RKO (cell line): ENCODE results near the gene ABCA13.

Source experiments
- DNase-seq: peaks from one replicate; pipeline ENCODE4 v3.0.0-alpha.2; 2016; ENCODE audit warnings: low spot score

The ABCA13 gene

DNA sequence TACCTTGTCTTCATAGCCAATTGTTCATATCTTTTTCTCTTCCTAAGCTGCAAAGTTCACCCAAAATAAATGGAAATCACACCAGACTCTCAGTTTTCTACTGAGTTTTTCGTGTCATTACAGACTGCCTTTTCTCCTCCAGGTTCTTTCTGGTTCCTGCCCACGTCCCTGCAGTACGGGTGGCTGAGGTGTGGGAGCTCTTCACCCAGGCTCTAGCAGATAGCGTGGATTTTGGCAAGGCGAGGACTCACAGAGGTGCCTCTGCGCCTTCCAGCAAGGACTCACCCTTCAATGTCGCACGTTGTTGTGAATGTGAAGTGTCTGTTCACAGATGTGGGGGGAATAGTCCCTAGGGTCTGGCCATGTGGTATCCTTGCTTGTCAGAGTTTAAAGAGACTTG is 71.6 kb downstream of the ABCA13 start:
- no peak for DNase-seq

DNA sequence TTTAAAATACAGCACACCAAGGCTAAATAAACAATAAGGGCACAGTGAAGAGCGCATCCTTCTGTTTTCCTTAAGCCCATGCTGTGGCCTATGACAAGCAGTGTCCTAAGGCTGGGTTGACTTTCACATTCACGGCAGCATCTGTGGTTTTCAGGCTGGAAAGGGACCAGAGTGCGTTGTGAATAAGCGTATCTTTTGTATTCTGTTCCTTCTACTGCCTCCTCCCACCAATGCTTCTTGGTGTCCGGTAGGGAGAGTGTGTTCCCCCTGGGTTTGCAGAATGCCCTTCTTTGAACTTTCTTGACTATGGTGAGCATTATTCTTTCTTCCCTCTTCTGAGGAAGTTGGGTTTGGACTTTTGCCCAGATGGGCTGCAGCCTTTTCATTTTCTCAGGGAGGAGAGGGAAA is 73.6 kb downstream of the ABCA13 start:
- no peak for DNase-seq

DNA sequence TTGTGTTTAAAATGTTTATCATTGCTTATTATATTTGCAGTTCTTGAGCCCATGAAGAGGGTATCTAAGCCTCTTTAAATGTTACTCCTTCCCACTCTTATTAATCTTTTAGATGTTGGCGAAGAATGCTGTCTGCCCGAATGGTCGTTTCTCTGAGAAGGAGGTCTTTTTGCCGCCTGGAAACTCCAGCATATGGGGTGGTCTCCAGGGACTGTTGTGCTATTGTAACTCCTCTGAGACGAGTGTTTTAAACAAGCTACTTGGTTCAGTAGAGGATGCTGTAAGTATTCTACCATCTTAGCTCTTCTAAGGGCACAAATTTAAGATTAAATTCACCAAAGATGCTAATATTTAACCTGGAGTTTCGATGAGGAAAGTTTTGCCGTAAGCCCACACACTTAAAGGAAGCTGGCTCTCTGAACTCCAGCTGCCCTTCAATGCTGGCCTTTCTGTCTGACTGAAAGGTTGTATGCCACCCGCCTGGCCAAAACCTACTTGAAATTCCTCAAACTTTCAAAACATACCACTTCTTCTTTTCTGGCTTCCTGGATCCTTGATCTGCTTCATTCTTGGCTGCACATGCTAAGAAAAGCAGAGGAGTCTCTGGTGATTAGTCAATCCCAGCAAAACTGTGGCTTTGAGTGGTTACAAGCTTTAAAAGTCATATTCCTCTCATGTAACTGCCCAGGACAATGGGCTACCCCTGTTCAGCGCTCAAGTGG is 74.7 kb downstream of the ABCA13 start:
- no peak for DNase-seq

DNA sequence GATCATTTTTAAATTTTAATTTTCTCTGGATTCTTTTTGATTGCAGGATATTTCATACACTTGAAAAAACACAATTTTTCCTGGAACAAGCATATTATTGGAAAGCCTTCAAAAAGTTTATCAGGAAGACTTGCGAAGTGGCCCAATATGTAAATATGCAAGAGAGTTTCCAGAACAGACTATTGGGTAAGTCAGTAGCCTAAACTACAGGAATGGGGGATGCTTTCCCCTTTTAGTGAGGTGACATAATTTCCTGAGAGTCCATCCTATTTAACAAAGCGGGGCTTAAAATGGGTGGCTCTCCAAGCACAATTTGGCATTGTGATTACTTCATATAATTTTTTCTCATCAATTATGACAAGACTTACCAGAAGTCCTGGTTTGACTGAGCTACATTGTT is 77.9 kb downstream of the ABCA13 start:
- DNase-seq = no peak

DNA sequence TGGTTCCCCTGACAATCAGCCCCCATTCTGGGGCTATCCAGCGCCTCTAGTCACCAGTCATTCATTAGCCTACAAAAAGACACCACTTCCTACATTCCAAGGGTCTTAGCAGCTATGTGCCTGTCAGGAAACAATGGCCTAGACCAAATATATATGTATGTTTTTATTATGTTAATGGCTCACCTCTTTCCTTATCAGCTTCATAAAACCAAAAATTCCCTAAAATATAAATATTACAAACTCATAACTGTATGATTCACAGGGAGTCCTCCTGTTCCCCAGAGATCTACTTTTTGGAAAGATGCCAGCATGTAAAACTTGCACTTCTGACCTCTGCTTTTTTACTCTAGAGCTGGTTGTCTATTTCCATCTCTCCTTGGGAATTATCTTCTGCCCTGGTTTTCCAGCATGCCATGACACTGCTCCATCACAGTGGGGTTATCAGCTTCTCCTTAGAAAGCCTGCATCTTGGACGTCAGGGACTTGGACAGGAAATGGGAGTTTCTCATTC is 79.2 kb downstream of the ABCA13 start:
- no peak for DNase-seq

DNA sequence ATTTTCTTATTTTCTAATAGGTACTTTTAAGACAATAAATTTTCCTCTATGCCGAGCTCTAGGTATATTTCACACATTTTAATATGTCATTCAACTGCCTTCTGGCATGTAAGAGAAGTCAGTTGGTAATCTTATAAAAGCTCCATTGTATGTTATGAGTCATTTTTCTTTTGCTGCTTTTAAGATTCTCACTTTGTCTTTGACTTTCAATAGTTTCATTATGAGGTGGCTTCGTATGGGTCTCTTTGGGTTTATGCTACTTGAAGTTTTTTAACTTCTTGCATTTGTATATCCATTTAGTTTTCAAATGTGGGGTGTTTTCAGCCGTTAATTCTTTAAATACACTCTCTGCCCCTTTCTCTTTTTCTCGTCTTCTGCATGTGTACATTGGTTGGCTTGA is 80.5 kb downstream of the ABCA13 start:
- no peak for DNase-seq

DNA sequence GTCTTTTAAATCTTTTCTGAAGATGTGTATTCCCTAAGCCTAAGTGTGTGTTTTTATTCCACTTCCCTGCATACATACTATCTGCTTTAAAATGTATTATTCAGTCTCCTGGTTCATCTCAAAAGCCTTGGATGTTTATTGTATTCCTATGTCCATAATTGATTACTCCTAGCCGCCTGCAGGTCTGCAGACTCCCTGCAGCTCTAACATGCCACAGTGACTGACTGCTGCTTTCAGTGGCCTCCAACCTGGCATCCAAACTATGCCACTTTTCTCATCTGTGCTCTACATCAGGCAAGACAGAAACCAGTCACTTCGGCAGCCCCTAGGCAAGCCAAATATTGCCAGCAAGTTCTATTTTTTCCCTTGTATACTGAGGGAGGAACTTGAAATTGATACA is 81.7 kb downstream of the ABCA13 start:
- no peak for DNase-seq

DNA sequence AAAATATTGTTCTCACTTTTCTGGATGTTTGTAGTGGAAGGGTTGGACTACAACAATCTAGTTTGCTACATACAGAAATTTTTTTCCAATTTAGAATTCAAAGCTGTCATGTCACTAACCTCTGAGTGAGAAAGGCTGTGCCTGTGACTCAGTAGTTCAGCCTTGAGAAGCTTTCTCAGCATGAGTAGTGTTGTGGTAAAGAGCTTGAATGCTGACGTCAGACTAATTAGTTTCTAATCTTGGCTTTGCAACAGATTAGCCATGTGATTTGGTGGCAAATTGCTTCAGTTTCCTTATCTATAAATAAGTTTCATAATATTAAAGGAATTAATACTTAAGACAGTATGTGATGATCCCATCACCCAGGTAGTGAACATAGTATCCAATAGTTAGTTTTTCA is 83.8 kb downstream of the ABCA13 start:
- peak; percentile 55 for DNase-seq

DNA sequence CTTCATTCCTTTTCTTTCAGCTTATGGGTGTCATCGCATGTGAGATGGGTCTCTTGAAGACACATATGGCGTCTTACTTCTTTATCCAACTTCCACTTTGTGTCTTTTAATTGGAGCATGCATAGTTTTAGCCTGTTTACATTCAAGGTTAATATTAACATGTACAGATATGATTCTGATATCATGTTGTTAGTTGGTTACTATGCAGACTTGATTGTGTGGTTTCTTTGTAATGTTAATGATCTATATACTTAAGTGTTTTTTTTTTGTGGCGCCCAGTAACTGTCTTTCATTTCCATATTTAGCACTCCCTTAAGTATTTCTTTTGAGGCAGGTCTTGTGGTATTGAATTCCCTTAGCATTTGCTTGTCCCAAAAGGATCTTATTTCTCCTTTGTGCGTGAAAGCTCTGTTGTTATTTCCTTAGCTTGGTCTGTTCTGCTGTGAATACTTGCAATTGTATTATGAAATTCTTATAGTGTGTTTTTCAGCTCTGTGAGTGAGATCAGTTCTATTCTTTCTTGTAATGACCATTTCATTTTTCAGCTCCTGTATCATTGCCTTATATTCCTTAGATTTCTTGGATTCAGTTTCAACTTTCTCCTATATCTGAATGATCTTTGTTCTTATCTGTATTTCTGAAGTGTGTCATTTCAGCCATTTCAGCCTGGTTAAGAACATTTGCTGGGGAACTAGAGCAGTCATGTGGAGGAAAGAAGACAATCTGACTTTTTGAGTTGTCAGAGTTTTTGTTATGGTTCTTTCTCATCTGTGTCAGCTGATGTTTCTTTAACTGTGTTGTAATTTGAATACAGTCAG is 88.4 kb downstream of the ABCA13 start:
- DNase-seq = no peak

DNA sequence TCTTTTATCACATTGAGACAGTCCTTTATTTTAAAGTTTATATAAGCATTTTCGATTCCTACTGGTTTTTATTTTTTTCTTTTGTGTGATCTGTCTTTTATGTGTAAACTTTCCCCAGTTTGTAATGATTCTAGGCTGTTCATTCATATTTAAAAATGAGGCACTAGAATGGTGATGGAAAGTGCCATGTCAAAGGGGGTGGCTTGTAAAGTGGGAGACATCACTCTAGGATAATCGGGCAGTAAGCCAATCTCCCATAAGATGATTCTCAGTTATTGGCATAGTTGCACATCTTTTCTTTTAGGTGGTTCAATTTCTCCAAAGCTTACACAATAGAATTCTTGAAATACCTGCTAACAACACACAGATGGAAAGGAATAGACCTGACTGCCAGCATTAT is 90.4 kb downstream of the ABCA13 start:
- no peak for DNase-seq

DNA sequence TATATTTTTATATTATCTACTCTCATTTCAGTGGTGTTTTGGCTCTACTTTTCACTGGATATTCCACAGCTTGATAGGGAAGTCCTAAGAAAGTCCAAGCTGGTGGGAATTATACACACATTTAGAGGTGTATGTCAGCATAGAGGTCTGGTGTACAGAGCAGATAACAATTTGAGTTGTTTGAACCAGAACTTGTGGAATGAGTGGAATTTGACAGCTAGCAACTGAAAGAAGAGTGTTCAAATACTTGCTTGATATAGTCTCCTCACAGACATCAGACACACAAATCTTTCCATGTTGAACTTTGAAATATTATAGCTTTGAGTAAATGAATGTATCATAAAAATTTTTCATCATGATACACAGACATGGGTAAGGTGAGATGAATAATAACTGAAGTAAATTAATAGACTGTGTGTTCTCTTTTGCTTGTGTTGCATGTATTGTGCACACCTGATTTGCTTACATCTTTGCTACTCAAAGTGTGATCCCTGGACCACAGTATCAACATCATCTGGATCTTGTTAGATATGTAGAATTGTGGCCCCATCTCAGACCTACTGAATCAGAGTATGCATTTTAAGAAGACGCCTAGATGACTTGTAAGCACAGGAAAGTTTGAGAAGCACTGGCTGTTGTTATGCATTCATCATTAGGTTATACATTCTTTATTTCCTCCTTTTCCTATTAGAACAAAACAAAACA is 91.5 kb downstream of the ABCA13 start:
- DNase-seq = no peak

DNA sequence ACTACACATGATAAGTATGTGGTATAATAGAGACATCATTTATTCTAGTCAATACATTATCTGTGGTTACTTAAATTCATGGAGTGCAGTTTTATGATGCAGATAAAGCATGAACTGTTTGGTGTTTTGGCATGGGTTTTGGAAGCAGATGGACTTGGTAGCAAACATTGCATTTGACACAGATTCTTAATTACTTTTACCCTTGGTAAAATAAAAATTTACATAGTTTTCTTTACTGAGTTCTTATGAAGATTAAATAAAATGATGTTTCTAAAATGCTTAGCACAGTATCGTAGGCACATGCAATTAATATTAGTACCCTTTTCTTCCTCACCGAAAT is 92.0 kb downstream of the ABCA13 start:
- DNase-seq = no peak

DNA sequence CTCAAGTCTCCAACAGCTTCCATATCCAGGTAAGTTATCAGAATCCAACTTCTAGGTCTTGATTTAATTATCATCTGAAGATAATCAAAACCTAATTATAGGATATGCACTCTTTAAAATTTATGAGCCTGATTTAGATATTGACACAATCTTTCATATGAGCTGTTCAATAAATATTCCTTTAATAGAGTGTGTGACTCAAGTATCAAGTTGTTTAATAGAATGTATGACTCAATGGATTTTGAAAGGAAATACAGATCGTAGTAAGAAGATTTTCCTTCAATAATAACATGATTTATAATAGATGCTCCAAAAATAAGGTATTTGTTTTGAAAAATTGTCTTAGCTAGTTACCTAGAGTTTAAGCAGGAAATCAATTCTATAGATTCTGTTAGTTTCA is 97.8 kb downstream of the ABCA13 start:
- no peak for DNase-seq

DNA sequence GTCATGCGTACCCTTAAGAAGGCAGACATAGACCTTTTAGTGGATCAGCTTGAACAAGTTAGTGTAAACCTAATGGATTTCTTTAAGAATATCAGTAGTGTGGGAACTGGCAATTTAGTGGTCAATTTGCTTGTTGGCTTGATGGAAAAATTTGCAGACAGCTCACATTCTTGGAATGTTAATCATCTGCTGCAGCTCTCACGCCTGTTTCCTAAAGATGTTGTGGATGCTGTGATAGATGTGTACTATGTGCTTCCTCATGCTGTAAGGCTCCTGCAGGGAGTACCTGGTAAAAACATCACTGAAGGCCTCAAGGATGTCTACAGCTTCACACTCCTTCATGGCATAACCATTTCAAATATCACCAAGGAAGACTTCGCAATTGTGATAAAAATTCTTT is 103.4 kb downstream of the ABCA13 start:
- DNase-seq = no peak

DNA sequence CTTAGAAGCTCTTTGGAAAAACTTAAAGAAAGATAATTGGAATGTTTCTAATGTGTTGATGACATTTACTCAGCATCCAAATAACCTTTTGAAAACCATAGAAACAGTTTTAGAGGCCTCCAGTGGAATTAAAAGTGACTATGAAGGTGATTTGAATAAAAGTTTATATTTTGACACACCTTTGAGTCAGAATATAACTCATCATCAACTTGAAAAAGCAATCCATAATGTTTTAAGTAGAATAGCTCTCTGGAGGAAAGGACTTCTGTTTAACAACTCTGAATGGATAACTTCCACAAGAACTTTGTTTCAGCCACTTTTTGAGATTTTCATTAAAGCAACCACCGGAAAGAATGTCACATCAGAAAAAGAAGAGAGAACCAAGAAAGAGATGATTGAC is 108.2 kb downstream of the ABCA13 start:
- no peak for DNase-seq

DNA sequence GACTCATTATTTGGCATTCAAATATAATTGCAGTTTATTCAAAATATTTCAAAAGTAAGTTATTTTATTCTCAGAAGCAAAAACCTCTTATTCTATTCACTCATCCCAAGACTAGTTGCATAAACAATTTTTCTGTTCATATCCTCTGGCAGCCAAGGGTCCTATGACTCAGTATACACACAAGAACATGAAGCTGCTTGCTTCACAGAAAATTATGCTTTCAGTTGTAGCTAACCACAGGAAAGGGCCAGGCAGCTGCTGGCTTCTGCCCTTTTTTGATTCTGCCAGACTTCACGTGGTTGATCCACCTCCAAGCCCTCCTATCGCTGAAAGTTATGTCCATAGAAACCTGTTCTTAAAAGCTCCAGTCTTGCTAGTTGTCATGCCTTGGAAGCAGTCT is 108.8 kb downstream of the ABCA13 start:
- no peak for DNase-seq

DNA sequence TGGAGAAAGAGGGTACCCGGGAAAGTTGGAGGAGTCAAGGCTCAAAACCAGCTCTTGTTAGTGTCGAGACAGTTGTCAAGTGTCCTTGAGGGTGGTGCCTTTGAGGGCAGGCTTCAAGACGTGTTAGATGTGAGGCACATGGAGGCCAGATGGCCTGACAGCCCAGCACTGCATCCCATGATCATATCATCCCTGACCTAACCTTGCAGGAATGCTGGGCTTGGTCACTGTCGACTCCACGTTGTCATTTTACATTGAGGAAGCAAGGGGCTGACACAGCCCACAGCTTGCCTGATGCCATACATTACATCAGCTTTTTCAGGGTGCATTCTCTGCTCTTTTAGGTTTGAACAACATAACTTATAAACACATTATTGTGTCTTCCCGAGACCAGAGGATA is 114.1 kb downstream of the ABCA13 start:
- peak; percentile 54 for DNase-seq

DNA sequence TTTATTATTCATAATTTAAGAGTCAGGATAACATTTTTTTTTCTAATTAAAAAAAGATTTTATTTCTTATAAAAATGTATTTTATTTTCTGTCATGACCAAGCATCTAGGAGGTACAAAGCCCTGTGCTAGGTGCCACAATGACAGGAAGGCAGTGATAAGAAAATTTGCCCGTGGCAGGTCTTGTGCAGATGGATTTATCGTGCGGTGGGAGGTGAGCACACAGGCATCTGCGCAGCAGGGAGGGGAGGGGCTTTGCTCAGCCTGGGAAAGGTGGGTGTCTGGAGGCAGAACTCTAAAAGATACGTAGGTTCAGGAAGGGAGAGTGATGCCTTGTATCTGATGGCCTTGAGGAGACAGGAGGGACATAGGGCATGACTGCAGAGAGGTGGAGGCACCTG is 115.6 kb downstream of the ABCA13 start:
- no peak for DNase-seq

DNA sequence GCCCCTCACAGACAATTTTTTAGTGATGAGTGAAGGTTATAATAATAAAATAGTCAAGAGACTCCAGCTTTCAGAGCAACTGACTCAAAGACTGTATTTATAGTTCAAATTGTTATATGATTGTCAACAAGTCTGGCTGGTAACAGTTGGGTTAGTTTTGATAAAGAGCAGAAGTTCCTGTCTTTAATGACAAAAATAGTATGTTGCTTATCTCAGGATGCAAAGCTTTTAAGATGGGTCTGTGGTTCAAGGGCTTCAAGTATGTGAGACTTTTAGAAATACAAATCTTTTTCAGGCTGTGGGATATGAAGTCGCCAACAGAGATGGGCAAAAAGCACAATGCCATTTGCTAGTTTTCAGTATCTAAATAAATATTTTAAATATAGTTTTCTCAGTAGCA is 118.4 kb downstream of the ABCA13 start:
- no peak for DNase-seq

DNA sequence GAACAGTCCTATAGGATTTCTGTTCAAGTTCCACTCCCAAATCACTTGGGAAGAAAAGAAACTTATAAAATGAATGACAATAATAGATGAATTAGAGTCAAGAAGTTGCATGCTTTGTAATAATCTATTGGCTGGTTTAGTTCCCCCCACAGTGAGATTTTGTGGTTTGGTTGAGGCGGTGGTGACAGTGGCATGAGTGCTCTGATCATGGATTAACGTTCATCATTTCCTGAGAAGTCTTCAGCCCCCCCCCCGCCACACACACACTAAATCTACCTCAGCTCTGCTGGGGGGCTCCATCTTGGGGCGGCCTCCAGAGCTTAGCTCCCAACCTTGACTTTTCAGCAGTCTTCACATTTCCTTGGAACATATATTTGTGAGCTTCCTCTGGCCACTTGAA is 121.7 kb downstream of the ABCA13 start:
- no peak for DNase-seq

DNA sequence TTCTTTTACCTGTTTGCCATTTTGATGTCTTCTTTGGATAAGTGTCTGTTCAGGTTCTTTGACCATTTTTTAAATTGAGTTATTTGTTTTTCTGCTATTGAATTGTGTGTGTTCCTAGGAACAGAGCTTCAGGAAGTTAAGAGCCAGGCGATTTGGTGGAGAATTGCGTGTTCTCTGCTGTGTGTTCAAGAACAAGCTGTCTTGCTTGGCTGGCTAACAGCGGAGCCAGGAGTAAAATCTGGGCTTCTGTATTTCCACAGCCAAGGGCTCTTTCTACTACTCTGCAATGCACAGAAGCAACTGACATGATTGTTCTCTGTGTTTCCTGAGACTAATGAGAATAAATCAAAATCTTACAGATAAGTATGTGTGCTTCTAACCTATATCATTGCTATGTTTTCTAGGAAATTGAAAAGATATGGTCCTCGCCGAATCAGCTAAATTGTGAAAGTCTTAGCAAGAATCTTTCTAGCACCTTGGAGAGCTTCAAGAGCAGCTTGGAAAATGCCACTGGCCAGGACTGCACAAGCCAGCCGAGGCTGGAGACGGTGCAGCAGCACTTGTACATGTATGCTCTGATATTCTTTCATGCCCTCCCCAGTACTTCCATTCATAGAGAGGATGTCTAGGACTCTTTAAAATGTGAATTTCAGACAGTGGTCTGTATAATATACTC is 124.2 kb downstream of the ABCA13 start:
- no peak for DNase-seq

DNA sequence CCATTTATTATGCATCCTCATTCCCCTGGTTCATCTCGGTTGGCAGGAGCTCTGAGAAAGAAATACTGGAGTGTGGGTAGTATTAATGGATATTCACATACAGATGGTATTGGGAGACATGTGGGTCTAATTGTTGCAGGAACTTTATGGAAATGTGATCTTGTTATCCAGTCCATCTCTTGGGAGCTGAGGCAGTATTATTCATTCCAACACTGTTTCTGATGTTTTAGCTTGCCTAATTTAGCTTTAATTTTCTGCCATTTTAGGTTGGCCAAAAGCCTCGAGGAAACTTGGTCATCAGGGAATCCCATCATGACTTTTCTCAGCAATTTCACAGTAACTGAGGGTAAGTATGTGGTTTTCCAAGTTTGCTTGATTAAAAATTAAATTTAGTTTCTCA is 125.7 kb downstream of the ABCA13 start:
- no peak for DNase-seq

DNA sequence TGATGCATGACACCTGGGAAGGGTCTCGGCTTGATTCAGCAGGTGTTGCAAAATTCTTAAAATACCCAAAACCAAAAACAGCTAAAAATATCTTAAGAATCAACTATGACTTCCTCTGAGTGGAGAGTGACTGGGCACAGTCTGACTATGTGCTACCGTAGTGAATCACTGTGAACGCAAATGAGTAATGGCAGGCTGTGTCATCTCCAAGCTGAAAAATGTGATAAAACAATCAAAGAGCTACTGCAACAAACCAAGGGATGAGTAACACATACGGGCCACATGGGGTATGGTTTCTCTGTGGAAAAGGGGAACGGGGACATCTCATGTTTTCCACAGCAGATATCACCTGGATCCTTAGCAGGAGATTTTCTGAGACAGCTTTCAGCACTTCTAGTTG is 127.5 kb downstream of the ABCA13 start:
- DNase-seq = peak; percentile 86
